ENCODE measurements around the gene KNOP1.
A peak's percentile ranks its signal among the peaks of the same experiment; 100 is the strongest.

The KNOP1 gene

GRCh38 chr16:19708296-19709205 is 9.5 kb downstream of the KNOP1 start:
- DNase-seq, result no peak

- peak in 1 of 56 donors; percentile 10 for DNase-seq
Measured at GRCh38 chr16:19707569-19708295, 10.3 kb downstream of the KNOP1 start.

- no peak for DNase-seq
Measured at GRCh38 chr16:19706846-19707245, 11.2 kb downstream of the KNOP1 start.

- DNase-seq, result no peak
Measured at GRCh38 chr16:19705843-19706242, 12.2 kb downstream of the KNOP1 start.

GRCh38 chr16:19705146-19705501 is 12.9 kb downstream of the KNOP1 start:
- DNase-seq, result no peak

GRCh38 chr16:19704321-19705145 is 13.5 kb downstream of the KNOP1 start:
- no peak for DNase-seq

- DNase-seq, result no peak
Measured at GRCh38 chr16:19703172-19703889, 14.7 kb downstream of the KNOP1 start.

GRCh38 chr16:19701091-19701490 is 16.9 kb downstream of the KNOP1 start:
- no peak for DNase-seq

- peak in 1 of 56 donors; percentile 49 for DNase-seq
Measured at GRCh38 chr16:19700319-19700781, 17.7 kb downstream of the KNOP1 start.

- DNase-seq, result no peak
Measured at GRCh38 chr16:19699472-19699871, 18.6 kb downstream of the KNOP1 start.

- DNase-seq, result peak in 1 of 56 donors; percentile 26
Measured at GRCh38 chr16:19698480-19699465, 19.3 kb downstream of the KNOP1 start.

- DNase-seq, result no peak
Measured at GRCh38 chr16:19697756-19698318, 20.2 kb downstream of the KNOP1 start.

- peak in 27 of 56 donors; percentile 7 to 53 (median 21) for DNase-seq
Measured at GRCh38 chr16:19696961-19697360, 21.1 kb downstream of the KNOP1 start.

GRCh38 chr16:19696328-19696727 is 21.7 kb downstream of the KNOP1 start:
- peak in 26 of 56 donors; percentile 8 to 69 (median 31) for DNase-seq

- no peak for DNase-seq
Measured at GRCh38 chr16:19694989-19695388, 23.0 kb downstream of the KNOP1 start.

GRCh38 chr16:19691161-19691711 is 26.8 kb downstream of the KNOP1 start:
- peak in 44 of 56 donors; percentile 5 to 69 (median 36) for DNase-seq

GRCh38 chr16:19690196-19690595 is 27.8 kb downstream of the KNOP1 start:
- DNase-seq, result no peak

- no peak for DNase-seq
Measured at GRCh38 chr16:19689342-19689741, 28.7 kb downstream of the KNOP1 start.
